Subcutaneous adipose tissue (tissue), 4 donors: ENCODE data around the gene ANO8. TPM values are rescaled to one million over a fixed set of nuclear protein-coding genes. Genes with fewer than 3 reads are reported as not detected.

Experiments
- CTCF ChIP-seq: fragments of 450-650 bp; IDR thresholded peaks from one replicate; pipeline ENCODE4 v1.5.1; 2016; ENCODE audit warnings: low read depth, mild to moderate bottlenecking, control low read depth, antibody characterized with exemption, moderate library complexity
- total RNA-seq, 4 donors: library from RNA; depleted of rRNA; stranded (reverse); fragments of >200 nt; gene quantifications; one replicate each; pipeline ENCODE4 v1.1.0, GENCODE V29; 2016

Gene ANO8
- total RNA-seq, 4 donors from 2014 or later, result 5.4 to 30.3 (median 7.5) TPM

GRCh38 chr19:17329366-17330261, 5.0 kb downstream of the ANO8 start:
- TF ChIP-seq CTCF, result no peak

GRCh38 chr19:17328517-17329365, 5.9 kb downstream of the ANO8 start:
- no peak for TF ChIP-seq CTCF

- no peak for TF ChIP-seq CTCF
Observed at GRCh38 chr19:17327654-17328516, 6.8 kb downstream of the ANO8 start.

GRCh38 chr19:17327068-17327653, 7.5 kb downstream of the ANO8 start:
- TF ChIP-seq CTCF, result no peak

- no peak for TF ChIP-seq CTCF
Observed at GRCh38 chr19:17326595-17326966, 8.1 kb downstream of the ANO8 start.

- no peak for TF ChIP-seq CTCF
Observed at GRCh38 chr19:17325881-17326594, 8.6 kb downstream of the ANO8 start.
